Liver (tissue), 3 donors: ENCODE measurements around the gene SPTBN1.

Source experiments
- FOXA1 ChIP-seq: IDR thresholded peaks from 2 replicates; pipeline ENCODE4 v1.6.1; 2016; ENCODE audit warnings: antibody characterized with exemption
- GABPA ChIP-seq, 2 donors: IDR thresholded peaks in 1 of 2; conservative IDR thresholded peaks in 1 of 2; 2 replicates each; pipeline ENCODE4 v1.6.1; 2016; ENCODE audit warnings: antibody characterized with exemption in 2 of 2, mild to moderate bottlenecking in 1 of 2, moderate library complexity in 1 of 2
- JUND ChIP-seq, 2 donors: IDR thresholded peaks; 2 replicates each; pipeline ENCODE4 v1.6.1; 2016; ENCODE audit warnings: antibody characterized with exemption in 2 of 2
- RAD21 ChIP-seq, 2 donors: IDR thresholded peaks; 2 replicates each; pipeline ENCODE4 v1.6.1; 2016; ENCODE audit warnings: antibody characterized with exemption in 2 of 2, mild to moderate bottlenecking in 2 of 2
- RXRA ChIP-seq, 2 donors: IDR thresholded peaks; 2 replicates each; pipeline ENCODE4 v1.6.1; 2017 to 2018; ENCODE audit warnings: antibody characterized with exemption in 2 of 2, mild to moderate bottlenecking in 1 of 2
- SP1 ChIP-seq: IDR thresholded peaks from 2 replicates; pipeline ENCODE4 v1.6.1; 2018; ENCODE audit warnings: antibody characterized with exemption, mild to moderate bottlenecking
- TAF1 ChIP-seq: conservative IDR thresholded peaks from 2 replicates; pipeline ENCODE4 v1.6.1; 2016; ENCODE audit warnings: antibody characterized with exemption, mild to moderate bottlenecking
- YY1 ChIP-seq: IDR thresholded peaks from 2 replicates; pipeline ENCODE4 v1.6.1; 2016; ENCODE audit warnings: antibody characterized with exemption, mild to moderate bottlenecking
- TF ChIP-seq, protein P1 (sequence below): fragments of 150-350 bp; IDR thresholded peaks from 2 replicates; pipeline ENCODE4 v1.5.1; 2017; ENCODE audit warnings: improper control_type of control experiment, low read depth, low read length; ENCODE audit not compliant: missing input control
- TF ChIP-seq, protein P2 (sequence below): IDR thresholded peaks from 2 replicates; pipeline ENCODE4 v1.6.1; 2016; ENCODE audit warnings: antibody characterized with exemption, mild to moderate bottlenecking
- TF ChIP-seq, protein P3 (sequence below): IDR thresholded peaks from 2 replicates; pipeline ENCODE4 v1.6.1; 2016; ENCODE audit warnings: antibody characterized with exemption
- donor health status: healthy.
- donor health status: healthy.

DNA sequence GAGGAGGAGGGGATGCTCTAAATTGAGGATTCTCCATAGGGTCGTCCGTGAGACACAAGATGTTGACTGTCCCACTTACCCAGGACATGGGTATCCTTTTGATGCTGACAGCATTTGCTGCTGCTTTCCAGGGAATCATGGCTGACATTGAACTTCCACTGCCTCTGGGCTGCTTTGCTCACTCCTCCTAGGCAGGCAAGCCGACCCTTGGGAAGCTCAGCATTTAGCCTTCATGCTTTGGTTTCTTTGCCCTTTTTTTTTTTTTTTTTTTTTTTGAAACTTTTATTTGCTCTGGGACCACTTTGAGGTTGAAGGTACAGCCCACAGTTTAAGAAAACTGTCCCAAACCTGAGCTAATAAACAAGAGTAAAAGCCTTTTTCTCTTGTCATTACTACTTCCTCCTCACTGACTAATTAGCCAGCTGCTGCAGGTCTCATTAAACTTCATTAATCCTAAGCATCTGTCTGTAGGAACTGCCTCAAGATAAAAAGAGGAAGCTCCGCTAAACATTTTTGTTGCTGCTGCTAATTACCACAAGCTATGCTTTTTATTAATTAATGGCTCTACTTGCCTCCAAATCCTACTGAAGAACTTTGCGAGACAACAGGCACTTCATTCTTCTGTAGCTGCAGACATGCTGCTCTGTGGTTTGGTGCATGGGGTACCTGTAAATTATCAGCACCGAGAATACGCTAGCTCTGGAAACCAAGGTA, 125.4 kb downstream of the SPTBN1 start:
- TF ChIP-seq, protein P1, sequence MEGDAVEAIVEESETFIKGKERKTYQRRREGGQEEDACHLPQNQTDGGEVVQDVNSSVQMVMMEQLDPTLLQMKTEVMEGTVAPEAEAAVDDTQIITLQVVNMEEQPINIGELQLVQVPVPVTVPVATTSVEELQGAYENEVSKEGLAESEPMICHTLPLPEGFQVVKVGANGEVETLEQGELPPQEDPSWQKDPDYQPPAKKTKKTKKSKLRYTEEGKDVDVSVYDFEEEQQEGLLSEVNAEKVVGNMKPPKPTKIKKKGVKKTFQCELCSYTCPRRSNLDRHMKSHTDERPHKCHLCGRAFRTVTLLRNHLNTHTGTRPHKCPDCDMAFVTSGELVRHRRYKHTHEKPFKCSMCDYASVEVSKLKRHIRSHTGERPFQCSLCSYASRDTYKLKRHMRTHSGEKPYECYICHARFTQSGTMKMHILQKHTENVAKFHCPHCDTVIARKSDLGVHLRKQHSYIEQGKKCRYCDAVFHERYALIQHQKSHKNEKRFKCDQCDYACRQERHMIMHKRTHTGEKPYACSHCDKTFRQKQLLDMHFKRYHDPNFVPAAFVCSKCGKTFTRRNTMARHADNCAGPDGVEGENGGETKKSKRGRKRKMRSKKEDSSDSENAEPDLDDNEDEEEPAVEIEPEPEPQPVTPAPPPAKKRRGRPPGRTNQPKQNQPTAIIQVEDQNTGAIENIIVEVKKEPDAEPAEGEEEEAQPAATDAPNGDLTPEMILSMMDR = no peak
- TF ChIP-seq, protein P2, sequence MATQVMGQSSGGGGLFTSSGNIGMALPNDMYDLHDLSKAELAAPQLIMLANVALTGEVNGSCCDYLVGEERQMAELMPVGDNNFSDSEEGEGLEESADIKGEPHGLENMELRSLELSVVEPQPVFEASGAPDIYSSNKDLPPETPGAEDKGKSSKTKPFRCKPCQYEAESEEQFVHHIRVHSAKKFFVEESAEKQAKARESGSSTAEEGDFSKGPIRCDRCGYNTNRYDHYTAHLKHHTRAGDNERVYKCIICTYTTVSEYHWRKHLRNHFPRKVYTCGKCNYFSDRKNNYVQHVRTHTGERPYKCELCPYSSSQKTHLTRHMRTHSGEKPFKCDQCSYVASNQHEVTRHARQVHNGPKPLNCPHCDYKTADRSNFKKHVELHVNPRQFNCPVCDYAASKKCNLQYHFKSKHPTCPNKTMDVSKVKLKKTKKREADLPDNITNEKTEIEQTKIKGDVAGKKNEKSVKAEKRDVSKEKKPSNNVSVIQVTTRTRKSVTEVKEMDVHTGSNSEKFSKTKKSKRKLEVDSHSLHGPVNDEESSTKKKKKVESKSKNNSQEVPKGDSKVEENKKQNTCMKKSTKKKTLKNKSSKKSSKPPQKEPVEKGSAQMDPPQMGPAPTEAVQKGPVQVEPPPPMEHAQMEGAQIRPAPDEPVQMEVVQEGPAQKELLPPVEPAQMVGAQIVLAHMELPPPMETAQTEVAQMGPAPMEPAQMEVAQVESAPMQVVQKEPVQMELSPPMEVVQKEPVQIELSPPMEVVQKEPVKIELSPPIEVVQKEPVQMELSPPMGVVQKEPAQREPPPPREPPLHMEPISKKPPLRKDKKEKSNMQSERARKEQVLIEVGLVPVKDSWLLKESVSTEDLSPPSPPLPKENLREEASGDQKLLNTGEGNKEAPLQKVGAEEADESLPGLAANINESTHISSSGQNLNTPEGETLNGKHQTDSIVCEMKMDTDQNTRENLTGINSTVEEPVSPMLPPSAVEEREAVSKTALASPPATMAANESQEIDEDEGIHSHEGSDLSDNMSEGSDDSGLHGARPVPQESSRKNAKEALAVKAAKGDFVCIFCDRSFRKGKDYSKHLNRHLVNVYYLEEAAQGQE = no peak
- no peak for TF ChIP-seq YY1
- TF ChIP-seq, protein P3, sequence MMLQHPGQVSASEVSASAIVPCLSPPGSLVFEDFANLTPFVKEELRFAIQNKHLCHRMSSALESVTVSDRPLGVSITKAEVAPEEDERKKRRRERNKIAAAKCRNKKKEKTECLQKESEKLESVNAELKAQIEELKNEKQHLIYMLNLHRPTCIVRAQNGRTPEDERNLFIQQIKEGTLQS = no peak
- no peak for TF ChIP-seq RAD21 (IDR thresholded peaks at IDR 0.05)
- TF ChIP-seq JUND (IDR thresholded peaks at IDR 0.05) = no peak
- no peak for TF ChIP-seq GABPA (IDR thresholded peaks at IDR 0.05 in 1 of 2, conservative IDR thresholded peaks at IDR 0.05 in 1 of 2)
- TF ChIP-seq TAF1 = no peak
- TF ChIP-seq SP1 = no peak
- TF ChIP-seq RXRA (IDR thresholded peaks at IDR 0.05) = no peak
- no peak for TF ChIP-seq FOXA1
